Stimulated activated CD8-positive, alpha-beta memory T cell treated with anti-CD3 and anti-CD28 coated beads, Interleukin-15, amount 100 ng/mL, for 24 hours (primary cell): Measurements from ENCODE around the gene DIPK1A.

ENCODE experiments used
- DNase-seq: peaks from one replicate; pipeline ENCODE4 v3.0.0-alpha.2; 2020; ENCODE audit warnings: low read depth

Gene DIPK1A

GRCh38 chr1:92952714-92953113 is 8.5 kb downstream of the DIPK1A start:
- DNase-seq: no peak

DNA sequence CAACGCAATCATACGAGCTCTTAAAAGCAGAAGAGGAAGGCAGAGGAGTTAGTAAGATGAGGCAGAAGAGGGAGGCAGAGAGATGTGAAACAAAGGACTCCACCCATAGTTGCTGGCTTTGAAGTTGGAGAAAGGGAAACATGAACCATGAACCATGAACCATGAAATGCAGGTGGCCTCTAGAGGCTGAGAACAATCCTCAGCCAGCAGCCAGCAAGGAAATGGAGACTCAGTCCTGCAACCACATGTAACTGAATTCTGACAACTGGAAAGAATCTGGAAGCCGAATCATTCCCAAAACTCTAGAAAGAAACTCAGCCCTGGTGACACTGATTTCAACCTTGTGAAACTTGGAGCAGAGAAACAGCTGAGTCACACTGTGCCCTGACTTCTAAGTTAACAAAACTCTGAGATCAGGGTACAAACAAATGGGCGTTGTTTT is 10.1 kb downstream of the DIPK1A start:
- DNase-seq: no peak

- DNase-seq: no peak
Measured at GRCh38 chr1:92949937-92950817, 11.1 kb downstream of the DIPK1A start.

GRCh38 chr1:92948071-92948470 is 13.2 kb downstream of the DIPK1A start:
- DNase-seq: no peak

- DNase-seq: no peak
Measured at GRCh38 chr1:92945748-92946270, 15.5 kb downstream of the DIPK1A start.

DNA sequence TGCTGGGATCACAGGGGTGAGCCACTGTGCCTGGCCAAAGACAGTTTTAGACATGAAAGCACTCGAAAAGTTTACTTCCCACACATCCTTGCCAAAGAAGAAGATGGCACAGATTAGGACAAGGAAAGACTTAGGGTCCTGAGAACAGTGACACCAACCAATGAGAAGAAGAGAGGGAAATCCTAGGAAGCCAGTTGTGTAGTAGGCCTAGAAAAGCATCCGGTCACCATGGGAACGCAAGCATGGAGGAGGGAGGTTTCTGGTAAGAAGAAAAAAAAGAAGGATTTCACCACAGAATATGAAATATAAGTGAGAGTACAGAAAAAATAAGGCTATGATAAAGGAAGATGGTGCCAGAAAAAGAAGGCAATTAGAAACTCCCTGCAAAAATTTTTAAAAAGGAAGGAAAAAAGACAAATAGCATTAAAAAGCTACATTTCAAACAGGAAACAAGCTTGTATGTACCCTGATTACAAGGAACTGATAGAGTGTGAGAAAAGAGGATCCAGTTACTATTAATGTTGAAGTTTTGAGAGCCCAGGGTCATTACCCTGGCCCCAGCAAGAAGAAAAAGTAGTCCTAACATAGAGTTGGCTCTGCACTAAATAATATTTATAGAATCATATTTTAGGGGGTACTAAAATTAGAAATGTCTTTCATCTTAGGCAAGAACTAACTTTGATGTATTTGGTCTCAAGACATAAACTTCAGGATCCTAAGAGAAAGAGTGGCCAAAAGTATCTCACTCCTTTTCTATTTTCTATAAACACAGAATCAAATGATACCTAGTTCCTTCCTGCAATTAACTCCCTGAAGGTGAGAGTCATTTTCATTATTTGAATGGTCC is 16.1 kb downstream of the DIPK1A start:
- no peak for DNase-seq

DNA sequence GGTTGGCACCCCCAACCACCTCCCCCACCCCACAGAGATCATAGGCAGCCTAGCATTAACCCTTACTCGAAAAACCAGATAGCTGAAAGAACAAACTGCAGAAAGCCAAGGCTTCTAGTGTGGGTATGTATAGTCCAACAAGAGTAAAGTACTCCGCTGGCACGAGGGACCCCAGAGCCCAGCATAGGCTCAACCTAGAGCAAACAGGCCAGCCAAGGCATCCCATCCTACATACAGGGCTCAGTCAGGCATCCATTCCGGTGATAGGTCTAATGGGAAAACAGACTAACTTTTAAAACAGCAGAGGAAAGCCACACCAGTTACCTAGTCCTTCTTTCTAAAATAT is 17.8 kb downstream of the DIPK1A start:
- no peak for DNase-seq

- DNase-seq: no peak
Measured at GRCh38 chr1:92940541-92940940, 20.7 kb downstream of the DIPK1A start.

- no peak for DNase-seq
Measured at GRCh38 chr1:92937731-92938130, 23.5 kb downstream of the DIPK1A start.

DNA sequence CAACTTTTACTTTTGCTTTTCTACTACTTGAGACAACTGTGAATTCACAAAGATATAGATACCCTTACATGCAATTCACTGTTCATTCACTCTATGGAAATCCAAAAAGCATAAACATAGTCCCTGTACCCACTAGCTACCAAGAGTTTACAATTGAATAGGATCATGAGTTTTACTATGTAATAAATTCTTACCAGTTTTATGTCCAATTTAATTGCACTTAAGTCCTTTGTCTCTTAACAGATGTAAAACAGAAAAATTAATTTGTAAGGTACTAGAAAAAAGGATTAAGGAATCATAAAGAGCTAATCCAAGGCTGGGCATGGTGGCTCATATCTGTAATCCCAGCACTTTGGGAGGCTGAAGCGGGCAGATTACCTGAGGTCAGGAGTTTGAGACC is 24.4 kb downstream of the DIPK1A start:
- no peak for DNase-seq

- no peak for DNase-seq
Measured at GRCh38 chr1:92934395-92935378, 26.6 kb downstream of the DIPK1A start.

DNA sequence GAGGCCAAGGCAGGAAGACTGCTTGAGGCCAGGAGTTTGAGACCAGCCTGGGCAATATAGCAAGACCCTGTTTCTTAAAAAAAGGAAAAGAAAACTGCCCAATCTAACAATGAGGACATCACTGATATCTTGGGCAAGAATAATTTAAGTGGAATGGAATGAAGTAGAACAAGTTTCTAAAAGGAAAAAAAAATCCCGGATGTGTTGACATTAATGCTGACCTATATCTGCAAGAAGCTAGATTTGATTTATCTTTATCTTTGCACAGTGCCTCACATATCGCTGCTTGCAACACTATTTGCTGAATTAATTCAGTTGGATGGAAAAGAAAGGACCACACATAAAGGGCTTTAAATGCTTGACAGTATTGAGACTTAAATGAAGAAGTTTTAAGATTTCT is 27.8 kb downstream of the DIPK1A start:
- no peak for DNase-seq

DNA sequence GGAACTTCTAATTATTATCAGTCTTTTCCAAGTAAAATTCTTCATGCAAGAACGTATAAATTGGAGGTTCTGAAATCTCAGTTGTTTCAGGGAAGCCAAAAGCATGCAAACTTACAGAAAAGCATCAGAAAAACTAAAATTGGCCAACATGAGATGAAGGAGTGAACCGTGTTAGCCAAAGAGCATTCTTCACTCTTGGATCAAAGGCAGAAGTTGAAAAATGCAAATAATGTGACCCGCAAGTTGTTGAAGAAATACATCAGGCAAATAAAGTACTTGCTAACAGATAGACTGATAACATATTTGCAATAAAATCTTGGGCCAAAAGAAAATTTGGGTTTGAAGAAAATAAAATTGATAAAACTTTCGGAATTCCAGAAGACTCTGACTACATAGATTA is 29.6 kb downstream of the DIPK1A start:
- DNase-seq: no peak

DNA sequence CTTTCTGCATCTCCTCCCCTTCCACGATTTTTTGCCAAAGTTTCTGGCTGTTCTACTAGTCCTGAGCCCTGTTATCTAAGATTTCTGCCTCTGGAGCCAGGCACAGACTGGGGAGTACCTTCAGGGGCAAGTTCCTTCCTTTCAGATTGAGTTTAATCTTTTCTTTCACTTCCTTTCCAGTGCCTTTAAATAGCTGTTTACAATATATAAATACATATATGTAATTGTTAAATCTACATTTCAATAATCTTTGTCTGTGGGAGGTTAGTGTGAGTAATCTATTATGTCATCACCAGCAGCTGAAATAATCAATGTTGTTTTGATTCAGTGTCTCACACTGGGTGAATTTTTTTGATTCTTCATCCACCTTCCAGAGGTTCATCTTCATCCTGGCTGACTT is 31.8 kb downstream of the DIPK1A start:
- DNase-seq: no peak

DNA sequence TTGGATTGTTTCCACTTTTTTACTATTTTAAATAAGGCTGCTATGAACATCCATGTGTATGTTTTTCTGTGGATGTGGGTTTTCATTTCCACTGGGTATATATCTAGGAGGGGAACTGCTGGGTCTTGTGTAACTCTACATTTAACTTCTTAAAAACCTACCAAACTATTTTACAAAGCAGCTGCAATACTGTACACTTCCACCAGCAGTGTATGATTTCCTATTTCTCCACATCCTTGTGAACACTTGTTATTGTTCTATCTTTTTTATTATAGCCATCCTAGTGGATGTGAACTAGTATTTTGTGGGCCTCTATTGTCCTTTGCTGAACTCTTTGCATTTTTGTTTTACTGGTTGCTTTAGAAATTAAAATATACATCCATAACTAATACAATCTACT is 33.4 kb downstream of the DIPK1A start:
- DNase-seq: no peak

- no peak for DNase-seq
Measured at GRCh38 chr1:92926873-92927272, 34.4 kb downstream of the DIPK1A start.

DNA sequence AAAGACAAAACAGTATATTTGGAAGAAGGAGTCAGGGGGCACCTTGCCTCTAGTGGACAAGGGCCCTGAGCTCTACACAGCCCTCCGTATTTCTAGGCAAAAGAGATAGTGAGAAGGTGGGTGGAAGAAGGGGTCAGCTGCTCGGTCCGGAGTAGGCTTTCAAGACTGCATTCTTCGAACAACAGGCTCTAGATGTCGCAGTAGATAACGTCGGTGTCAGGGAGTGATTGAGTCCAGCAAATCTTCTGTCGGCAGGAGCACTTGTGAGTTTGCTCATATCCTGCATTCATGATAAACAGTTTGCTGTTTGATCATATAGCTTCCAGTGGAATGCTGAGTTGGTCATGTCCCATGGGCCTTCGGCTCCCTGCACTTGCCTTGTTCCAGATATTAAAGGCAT is 36.8 kb downstream of the DIPK1A start:
- no peak for DNase-seq

DNA sequence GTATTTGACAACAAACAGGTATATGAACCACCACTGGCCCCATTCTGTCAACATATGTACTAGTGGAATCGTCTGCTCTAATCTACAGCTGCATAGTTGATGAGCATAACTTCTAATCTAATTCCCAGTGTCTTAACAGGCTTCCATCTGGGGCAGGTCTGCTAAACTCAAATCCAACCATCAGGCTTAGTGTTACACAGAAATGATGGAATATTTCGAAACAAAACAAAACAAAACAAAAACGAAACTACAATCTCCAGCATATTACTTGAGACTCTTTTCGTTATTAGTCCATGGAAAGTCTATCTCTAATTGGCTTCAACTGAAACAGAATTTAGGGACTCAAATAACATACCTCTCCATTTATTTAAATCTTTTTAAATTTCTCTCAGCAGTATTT is 37.6 kb downstream of the DIPK1A start:
- no peak for DNase-seq

DNA sequence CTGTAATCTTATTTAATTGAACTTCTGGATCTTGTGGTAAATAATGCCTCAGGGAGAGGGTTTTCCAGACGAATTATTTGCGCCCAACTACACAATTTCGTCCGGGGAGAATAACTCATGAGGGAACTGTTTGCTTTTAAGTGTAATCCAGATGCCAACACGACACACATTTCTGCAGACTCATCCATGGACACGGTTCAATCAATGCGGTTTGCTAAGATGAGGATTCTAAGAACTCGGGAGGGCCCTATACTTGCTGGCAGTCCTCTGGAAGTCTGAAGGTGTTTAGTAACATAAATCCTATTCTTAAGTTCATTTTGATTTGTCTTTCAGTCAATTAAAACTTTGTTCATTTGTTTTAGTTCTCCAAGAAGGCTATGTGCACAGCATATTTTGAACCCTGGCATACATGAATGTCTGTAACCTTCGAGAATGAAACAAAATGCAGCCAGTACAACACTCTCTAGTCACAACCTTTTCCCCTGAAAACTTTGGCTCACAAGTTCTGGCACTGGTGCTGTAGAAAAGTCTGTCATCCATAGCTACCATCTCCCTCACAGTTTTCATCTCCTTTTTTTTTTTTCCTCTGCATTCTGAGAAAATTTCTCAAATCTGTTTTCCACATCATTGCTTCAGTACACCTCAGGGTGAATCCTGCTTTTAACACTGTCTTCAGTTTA is 38.8 kb downstream of the DIPK1A start:
- no peak for DNase-seq

GRCh38 chr1:92921031-92922023 is 39.9 kb downstream of the DIPK1A start:
- no peak for DNase-seq
